HG03378 (cell line): ENCODE results near the gene RABEP2.
A peak's percentile ranks its signal among the peaks of the same experiment; 100 is the strongest.
"Not testable (repeated sequence)": the region's sequence is repeated elsewhere in the genome, so short reads cannot be mapped to it uniquely, and the experiment has no call there.

Source experiments
- ATAC-seq: cut with Tn5 transposase; IDR thresholded peaks from one replicate; pipeline ENCODE4 v1.9.1; 2021; ENCODE audit warnings: mild to moderate bottlenecking, moderate library complexity; ENCODE audit not compliant: unreplicated experiment

RABEP2 gene, protein sequence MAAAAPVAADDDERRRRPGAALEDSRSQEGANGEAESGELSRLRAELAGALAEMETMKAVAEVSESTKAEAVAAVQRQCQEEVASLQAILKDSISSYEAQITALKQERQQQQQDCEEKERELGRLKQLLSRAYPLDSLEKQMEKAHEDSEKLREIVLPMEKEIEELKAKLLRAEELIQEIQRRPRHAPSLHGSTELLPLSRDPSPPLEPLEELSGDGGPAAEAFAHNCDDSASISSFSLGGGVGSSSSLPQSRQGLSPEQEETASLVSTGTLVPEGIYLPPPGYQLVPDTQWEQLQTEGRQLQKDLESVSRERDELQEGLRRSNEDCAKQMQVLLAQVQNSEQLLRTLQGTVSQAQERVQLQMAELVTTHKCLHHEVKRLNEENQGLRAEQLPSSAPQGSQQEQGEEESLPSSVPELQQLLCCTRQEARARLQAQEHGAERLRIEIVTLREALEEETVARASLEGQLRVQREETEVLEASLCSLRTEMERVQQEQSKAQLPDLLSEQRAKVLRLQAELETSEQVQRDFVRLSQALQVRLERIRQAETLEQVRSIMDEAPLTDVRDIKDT

DNA sequence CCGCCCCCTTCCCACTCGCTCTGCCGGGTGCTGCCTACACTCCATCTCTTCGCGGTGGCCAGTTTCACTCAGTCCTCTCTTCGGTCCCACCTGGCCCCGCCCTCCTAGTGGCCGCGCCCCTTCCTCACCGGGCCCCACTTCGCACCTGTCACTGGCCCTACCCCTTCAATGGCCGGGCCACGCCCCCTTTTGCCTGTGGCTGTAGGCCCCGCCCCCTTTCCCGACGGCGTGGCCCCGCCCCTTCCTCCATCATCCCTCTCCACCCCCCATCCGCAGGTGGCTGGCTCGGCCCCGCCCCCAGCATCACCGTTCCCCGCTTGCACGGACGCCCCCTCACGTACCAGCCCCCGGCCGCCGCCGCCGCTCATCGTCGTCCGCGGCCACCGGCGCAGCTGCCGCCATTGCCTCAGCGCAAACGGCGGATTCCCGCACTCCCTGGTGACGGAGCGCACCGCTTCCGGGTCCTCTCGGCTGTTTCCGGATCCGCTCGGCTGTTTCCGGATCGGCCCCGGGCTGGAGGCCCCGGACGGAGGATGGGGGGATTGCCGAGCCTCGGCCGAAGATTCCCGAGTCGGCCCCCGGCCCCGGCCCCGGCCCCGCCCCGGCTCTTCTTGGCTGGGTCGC lies at the start of gene RABEP2:
TSS of gene RABEP2 (minus strand) at position 477 of the 624 bp plus-strand sequence. CDS start at position 402, 75 bp downstream.
- ATAC-seq = peak; percentile 41

DNA sequence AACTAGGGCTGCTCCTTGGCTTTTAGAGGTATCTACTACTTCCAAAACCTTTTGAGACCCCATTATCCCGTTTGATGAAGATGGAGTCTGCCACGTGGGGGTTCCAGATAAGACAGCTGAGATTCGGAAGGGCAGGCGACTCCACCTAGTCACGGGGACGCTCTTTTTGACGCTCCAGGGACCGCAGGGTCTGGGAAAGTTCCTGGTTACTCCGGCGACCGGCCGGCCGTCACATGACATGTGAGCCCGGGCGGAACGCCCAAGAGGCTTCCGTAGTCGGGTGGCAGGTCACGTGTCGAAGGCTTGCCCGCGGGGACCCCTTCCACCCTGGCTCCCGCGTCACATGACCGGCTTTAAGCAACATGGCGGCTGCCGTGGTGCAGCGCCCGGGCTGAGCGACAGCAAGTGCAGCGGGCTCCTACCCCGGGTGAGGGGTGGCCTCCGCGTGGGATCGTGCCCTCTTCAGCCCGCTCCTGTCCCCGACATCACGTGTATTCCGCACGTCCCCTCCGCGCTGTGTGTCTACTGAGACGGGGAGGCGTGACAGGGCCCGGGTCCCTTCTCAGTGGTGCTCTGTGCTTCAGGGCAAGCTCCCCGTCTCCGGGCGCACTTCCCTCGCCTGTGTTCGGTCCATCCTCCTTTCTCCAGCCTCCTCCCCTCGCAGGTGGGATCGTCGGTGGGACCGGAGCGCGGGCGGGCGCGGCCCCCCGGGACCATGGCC lies 49.6 kb upstream of the RABEP2 start, which contains the start of gene SPNS1:
TSS of gene SPNS1 (plus strand) at position 342 of the 721 bp plus-strand sequence. CDS start at position 716, 374 bp downstream.
- peak; percentile 75 for ATAC-seq

DNA sequence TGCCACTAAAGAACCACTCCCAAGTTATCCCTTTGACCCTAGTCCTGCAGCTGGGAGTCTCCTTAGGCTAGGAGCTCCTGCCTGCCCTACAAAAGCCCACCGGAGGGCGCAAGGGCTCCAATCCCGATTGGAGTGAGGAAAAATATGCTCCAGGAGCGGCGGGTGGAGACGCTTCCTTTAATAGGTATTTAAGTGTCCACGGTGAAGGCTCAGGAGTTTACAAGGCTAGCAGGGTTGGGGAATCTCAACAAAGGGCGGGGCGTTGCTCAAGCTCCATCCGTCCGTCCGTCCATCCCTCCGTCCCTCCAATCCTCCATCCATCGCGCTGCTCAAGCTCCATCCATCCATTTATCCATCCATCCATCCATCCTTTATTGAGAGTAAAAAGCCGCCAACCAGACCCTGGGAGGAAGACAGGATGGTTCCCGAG lies 49.0 kb upstream of the RABEP2 start:
- peak; percentile 10 for ATAC-seq

DNA sequence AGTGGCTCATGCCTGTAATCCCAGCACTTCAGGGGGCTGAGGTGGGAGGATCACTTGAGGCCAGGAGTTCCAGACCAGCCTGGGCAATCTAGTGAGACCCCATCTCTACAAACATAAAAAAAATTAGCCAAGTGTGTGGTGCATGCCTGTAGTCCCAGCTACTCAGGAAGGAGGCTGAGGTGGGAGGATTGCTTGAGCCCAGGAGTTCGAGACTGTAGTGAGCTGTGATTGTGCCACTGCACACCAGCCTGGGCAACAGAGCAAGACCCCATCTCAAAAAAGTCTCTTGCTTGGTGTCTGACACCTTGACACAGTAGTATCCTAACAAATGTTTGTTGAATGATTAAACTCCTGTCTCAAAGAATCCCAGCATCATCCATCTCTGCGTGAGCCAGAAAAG lies 44.7 kb upstream of the RABEP2 start:
- ATAC-seq = not testable (repeated sequence)

DNA sequence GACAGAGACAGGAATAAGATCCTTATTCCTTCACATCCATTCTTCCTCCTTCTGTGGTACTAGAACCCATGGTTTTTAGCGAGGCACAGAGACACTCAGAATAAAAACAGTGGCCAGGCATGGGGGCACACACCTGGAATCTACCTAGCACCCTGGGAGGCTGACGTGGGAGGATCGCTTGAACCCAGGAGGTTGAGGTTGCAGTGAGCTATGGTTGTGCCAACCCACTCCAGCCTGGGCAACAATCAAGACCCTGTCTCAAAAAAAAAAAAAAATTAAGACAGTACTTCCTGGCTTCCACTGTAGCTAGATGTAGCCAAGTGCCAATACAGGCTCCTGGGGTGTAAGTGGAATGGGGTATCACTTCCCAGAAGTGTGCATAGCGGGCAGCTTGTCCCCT lies 42.1 kb upstream of the RABEP2 start:
- ATAC-seq = no peak

DNA sequence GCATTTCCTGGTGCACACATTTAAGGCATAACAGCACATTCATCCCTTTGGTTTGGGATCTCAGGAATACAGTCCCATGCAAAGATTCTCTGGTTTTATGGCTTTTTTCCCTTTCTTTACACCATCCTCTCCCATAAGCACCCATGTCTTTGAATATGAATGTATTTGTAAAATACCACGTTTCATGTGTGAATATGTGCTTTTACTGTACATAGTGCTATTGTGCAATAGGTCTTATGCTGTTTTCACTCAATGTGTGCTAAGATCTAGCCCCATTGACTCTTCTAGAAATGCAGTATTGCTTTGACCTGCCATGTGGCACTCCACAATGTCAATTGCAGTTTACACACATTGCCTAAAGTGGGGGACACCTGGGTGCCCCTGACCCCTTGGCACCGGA lies 39.5 kb upstream of the RABEP2 start:
- no peak for ATAC-seq

DNA sequence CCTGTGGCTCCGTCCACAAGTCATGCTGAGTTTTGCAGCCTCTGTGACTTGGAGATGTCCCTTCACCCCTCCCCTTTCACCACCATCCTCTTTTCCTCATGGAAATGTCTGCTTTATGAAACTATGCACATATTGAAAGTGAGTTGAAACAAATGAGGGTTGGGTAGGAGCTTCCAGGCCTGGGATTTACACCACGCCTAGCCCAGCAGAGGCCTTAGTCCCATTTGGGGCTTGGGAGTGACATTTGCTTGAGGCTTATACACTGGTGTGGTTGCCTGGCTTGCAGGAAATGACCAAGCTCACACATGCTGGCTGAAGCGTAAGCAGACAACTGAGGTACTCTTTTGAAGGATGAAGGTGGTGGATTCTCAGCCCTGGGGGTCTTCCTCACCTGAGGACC lies 39.0 kb upstream of the RABEP2 start:
- no peak for ATAC-seq

DNA sequence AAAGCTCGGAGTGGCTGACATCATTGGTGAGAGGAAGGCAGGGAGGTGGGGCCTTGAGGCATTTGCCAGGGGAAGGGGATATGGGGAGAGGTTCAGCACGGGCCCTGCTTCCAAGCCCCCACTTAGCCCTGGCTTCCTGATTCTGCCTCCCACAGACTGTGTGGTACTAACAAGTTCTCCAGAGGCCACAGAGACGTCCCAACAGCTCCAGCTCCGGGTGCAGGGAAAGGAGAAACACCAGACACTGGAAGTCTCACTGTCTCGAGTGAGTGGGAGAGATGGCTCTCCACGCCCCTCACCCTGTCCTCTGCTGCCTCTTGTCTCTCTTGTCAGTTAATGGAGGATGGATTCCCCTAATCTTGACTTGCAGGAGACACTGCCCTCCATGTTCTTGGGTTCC lies 33.8 kb upstream of the RABEP2 start:
- ATAC-seq = no peak

DNA sequence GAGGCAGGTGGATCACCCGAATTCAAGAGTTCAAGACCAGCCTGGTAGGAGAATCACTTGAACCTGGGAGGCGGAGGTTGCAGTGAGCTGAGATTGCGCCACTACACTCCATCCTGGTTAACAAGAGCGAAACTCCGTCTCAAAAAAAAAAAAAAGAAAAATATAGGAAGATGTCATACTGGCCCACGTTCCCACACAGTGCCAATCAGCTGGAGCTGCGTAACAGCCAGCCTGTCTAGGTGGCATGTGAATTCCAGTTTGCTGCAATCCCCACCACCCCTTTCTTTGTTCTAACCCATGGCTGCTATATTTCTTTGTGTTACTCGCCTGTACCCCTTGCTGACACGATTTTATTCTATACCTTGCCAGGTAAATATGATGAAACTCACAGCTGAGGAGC lies 33.2 kb upstream of the RABEP2 start:
- no peak for ATAC-seq

DNA sequence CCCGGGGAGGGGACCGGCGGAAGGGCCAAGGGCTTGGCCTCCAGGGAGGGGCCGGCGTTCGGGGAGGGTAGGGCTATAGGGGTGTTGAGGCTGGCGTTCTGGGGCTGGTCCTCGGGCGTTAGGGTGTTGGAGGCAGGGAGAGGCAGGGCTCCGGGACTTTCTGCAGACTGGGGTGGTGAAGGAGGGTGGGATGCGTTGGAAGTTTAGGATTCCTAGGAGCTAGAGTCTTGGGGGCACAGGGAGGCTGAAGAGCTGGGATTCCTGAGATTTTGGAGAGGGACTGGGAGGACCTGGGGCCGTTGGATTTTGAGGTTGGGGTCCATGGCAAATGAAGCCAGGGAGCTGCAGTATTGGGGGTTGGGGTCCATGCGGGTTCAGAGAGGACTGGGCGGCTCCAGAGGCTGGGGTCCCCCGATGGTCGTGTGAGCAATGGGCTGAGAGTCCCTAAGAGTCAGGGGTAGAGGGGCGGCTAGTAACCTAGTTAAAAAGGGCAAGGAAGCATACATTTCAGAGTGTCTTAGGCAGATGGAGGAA lies 26.4 kb upstream of the RABEP2 start:
- no peak for ATAC-seq

DNA sequence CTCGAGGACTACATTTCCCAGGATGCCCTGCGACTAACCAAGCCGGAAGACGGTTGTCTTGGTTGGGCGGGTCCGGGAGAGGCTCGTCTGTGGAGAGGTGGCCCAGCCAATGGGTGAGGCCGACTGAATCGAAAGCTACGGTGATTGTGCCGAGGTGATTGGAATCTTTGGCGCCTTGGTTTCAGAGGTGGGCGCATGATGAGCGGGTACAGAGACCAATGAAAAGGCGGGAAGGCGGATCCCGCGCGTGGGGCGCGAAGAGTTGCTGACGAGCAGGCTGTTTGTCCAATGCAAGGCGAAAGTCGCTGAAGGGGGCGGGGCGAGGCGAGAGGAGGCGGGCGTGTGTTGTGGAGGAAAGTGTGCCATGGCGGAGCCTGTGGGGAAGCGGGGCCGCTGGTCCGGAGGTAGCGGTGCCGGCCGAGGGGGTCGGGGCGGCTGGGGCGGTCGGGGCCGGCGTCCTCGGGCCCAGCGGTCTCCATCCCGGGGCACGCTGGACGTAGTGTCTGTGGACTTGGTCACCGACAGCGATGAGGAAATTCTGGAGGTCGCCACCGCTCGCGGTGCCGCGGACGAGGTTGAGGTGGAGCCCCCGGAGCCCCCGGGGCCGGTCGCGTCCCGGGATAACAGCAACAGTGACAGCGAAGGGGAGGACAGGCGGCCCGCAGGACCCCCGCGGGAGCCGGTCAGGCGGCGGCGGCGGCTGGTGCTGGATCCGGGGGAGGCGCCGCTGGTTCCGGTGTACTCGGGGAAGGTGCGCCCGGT lies 25.8 kb upstream of the RABEP2 start, which contains the start of gene NFATC2IP:
TSS of gene NFATC2IP (plus strand) at position 290 of the 762 bp plus-strand sequence. CDS start at position 365, 75 bp downstream.
- ATAC-seq = peak; percentile 94

DNA sequence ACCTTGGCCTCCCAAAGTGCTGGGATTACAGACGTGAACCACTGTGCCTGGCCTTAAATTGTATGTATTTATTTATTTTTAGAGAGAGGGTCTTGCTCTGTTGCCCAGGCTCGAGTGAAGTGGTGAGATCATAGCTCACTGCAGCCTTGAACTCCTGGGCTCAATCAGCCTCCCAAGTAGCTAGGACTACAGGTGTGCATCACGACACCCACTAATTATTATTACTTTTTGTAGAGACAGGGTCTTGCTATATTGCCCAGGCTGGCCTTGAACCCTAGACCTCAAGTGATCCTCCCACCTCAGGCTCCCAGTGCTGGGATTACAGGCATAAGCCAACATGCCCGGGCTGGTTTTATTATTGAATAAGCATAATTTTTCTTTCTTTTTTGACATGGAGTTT lies 21.6 kb upstream of the RABEP2 start:
- ATAC-seq = no peak

DNA sequence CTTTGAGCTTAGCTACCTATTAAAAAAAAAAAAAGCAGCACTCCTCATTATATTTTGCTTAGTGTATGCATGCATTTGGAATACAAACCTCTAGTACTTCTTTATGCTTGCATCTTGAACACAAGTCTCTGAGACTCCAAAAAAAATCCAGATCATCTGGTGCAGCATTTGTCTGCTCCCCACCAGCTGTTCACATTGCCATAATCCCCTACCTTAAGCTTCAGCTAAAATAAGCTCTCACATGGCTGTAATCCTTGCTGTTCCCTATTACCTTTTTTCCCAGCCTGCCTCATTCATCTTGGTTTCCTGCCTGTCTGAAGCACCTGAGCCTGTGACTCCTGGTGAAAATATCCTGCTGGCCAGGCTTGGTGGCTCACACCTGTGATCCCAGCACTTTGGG lies 18.2 kb upstream of the RABEP2 start:
- ATAC-seq = no peak

DNA sequence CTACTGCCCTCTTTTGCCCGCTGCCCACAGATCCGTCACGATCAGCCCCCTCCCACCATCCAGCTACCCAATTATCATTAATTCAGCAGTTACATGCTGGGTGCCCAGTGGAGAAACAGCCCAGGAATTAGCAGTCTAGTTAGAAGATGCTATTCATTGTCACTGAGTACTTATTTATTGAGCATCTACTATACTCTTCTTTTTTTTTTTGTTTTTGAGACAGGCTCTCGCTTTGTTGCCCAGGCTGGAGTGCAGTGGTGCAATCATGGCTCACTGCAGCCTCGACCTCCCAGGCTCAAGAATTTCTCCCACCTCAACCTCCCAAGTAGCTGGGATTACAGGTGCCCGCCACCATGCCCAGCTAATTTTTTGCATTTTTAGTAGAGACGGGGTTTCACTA lies 14.8 kb upstream of the RABEP2 start:
- ATAC-seq = not testable (repeated sequence)

DNA sequence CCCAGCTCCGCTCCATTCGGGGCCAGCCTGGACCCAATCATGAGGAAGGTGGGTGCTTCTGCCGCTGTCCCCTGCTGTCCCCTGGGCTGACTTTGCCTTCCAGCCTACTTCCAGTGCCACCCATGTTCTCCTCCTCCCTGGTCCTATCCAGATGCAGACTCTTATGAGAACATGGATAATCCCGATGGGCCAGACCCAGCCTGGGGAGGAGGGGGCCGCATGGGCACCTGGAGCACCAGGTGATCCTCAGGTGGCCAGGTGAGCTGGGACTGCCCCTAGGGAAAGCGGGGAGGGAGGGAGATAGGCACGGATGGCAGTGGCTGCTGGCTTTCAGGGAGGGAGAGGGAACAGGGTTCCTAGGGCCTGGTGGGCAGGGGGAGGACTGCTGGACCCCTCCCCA lies 13.7 kb upstream of the RABEP2 start:
- no peak for ATAC-seq

DNA sequence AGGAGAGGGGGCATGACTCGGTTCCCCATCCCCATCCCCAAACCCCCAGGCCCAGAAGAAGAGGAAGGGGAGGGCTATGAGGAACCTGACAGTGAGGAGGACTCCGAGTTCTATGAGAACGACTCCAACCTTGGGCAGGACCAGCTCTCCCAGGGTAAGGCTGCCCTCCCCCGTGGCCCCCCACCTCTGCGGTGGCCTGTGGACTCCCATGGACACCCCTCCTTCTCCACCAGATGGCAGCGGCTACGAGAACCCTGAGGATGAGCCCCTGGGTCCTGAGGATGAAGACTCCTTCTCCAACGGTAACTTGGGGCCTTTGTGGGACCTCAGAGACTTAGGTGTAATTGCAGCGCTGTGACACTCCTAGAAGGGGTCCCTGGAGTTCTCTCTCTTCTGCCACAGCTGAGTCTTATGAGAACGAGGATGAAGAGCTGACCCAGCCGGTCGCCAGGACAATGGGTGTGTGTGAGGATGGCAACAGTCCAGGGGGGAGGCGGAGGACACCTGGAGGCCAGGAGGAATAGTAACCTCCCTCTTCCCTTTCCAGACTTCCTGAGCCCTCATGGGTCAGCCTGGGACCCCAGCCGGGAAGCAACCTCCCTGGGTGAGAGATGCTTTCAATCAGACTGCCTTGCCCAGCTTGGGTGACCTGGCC lies 12.3 kb upstream of the RABEP2 start:
- no peak for ATAC-seq

DNA sequence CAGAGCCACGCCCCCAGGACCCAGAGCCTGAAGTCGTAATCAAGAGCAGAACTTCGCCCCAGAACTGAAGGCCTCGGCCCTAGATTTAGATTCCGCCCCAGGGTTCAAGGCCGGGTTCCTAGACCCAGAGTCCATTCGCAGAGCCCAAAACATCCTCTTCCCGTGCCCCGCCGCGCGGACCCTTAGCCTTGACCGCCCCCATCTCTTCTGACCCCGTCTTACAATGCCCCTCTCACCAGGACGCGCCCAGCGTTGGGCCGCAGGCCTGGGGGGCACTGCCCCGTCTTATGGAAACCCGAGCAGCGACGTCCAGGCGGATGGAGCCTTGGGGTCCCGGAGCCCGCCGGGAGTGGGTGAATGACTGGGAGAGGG lies 11.7 kb upstream of the RABEP2 start:
- ATAC-seq = no peak

DNA sequence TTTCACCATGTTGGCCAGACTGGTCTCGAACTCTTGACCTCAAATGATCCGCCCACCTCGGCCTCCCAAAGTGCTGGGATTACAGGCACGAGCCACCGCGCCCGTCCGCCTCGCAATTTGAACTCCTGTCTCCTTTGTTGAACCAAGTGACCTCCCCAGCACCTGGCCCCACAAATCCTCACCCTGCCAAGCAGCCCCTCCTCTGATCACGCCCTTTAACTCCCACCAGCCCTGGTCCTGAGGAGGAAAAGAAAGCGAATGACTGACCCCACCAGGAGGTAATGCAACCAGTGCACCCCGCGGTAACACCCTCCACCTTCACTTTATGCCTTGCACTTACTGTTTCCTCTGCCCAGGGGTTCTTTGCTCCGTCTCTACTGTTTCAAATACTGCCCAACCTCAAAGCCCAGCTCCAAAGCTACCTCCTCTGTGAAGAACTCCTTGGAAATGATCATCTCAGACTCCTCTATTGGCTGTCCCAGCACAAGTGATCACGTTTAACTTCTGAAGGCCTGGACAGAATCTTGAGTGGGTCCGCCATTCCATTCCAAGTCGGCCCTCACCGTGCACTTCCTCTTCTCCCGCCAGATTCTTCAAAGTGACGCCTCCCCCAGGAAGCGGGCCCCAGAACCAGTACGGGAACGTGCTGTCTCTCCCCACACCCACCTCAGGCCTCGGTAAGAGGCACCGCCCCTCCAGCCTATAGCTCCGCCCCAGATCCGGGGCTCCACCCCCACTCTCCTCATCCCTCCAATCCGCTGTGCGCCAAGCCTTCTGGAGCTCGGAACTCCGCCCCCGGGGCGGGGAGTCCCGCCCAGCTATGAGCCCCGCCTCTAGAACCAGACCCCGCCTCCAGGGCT lies 11.1 kb upstream of the RABEP2 start:
- no peak for ATAC-seq

DNA sequence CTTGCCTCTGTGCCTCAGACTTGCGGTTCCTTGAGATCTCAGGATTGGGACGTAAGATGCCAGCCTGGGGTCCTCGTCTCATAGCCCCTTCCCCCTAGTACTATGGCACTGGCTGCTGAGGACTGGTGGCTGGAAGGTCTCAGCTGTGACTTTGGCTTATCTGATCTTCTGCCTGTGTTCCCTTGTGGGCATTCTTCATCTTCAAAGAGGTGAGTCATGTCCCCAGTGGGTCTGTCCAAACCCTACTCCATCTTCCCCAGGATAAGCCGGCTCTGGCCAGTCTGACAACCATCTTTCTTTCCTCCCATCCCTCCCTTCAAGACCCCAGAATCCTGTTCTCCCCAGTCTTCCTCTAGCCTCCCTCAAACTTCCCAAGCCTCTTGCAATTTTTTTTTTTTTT lies 10.3 kb upstream of the RABEP2 start:
- no peak for ATAC-seq
